HG02981 (cell line): ENCODE measurements around the gene ZDHHC17.
A peak's percentile ranks its signal among the peaks of the same experiment; 100 is the strongest.

Experiments
- ATAC-seq: cut with Tn5 transposase; IDR thresholded peaks from one replicate; pipeline ENCODE4 v1.9.1; 2021; ENCODE audit warnings: mild to moderate bottlenecking, moderate library complexity; ENCODE audit not compliant: unreplicated experiment

The ZDHHC17 gene

DNA sequence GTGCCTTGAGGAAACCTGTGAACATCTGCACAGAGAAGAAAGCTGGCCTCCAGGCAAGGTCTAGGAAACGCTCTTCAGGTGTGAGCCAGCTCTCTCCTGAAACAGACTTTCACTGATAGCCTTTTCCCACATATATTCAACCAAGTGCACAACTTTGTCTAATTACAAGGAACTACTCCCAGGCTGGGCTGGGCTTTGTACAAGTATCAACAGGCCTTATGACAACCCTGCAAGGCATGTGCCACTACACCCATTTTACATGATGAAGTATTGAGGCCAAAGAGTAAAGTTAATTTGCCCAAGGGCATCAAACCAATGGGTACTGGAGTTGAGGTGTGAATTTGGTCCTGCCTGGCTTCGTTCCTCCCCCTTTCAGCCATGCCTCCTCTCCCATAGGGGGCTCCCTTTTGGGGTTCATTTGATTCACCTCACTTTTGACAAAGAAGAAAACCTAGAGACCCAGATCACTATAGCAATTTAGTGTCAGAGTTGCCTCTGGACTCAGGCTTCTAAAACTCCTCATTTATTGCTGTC, 112.8 kb downstream of the ZDHHC17 start:
- no peak for ATAC-seq

DNA sequence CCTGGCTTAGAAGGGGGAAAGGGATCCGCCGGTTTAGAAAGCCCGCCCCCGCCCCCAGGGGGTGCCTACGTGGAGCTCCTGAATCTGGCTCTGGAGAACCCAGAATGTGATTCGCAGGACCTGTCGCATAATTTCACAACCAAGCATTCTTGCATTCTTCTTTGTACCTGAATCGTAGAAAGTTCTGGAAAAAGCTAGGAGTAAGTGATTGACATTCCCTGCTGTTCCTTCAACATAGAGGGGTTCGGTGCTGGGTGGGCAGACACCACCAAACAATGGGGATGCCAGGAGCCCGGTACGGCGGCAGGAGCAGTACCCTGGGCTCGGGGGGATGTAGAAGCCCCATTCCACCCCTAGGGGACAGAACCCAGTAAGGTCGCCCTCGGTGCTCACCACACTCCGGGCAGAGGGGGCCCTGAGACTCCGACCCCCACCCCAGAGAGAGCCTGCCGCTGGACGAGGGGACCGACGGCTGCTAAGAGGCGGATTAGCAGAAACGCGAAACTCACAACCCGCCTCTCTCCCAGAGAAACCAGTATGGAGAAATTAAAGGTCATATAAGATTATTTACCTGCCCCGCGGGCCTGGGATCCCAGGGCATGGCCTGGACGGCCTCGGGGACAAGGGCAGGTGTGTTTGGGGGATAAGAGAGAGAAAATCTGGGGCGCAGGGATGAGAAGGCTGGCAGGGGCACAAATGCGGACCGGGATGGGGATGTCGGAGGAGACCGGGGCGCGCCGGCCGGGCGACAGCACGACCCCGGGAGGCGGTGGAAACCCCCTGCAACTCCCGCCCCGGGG, 114.4 kb downstream of the ZDHHC17 start:
- peak; percentile 64 for ATAC-seq

DNA sequence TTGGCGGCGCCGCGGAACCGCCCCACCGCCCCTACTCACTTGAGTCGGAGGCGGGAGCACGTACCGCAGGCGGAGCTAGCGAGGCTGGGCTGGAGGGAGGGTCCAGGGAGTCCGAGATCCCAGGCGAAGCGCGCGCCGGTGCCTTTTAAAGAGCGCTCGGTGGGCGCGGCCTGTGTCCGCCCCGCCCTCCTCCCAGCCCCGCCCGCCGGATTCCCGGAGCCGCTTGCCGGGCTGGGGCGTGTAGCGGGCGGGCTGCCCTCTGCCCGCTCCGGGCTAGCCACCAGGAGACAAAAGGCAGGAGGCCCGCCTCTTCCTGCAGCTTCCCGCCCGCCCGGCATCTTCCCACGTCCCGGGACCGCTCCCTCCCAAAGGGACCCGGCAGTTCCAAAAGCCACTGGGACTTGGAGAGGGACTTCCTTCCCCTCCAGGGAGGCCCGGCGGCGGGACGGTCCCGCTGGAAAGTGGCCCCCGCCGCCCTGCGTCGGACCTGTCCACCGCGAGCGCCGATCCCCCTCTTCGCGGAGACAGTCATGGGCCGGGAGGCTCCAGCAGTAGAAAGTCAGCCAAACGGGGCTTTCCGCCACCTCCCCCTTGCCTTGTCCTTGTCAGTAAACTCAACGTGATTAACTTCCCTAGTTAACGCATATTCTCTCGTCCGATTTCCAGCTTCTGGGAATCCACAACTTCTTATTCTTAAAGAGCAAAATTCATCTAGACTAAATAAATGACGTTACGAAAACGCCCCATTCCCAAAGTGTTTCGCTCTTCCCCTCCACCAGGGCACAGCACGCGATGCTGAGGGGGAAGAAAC, 115.2 kb downstream of the ZDHHC17 start, which contains the start of gene CSRP2:
CSRP2 (minus strand) TSS at position 121 of the 811 bp plus-strand sequence. CDS start 12,759 bp downstream, outside the sequence.
- ATAC-seq: peak; percentile 77

DNA sequence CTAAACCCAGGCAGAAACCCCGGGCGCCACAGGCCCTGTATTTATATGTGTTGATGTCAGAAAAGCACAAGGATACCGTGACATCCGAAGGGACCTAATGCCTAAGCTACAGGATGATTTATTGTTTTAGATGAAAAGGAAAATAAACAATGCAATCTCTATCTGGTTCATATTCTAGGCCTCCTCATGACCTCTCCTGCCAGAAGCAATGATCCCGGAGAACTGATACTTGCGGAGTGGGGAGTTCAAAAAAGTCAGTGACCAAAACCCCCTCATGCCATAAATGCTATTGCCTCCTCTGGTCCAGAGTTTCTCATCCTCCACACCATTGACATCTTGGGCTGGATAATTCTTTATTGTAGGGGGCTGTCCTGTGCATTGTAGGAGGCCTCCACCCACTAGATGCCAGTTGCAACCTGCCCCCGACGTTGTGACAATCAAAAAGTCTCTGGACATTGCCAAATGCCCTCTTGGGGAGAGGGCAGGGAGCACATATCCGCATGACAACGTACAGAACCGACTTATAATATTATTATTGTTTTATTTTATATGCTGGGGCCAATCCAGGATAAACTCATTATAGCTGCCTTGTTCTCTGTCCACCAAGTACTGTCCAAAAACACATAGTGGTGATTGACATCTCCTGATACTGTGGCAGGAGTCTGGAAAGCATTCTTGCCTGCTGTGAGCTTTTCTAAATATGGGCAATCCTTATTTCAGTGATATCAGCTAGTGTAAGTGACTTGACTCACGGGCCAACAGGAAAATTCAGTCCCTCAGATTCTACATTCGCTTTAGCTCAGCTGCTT, 116.0 kb downstream of the ZDHHC17 start:
- ATAC-seq: no peak

DNA sequence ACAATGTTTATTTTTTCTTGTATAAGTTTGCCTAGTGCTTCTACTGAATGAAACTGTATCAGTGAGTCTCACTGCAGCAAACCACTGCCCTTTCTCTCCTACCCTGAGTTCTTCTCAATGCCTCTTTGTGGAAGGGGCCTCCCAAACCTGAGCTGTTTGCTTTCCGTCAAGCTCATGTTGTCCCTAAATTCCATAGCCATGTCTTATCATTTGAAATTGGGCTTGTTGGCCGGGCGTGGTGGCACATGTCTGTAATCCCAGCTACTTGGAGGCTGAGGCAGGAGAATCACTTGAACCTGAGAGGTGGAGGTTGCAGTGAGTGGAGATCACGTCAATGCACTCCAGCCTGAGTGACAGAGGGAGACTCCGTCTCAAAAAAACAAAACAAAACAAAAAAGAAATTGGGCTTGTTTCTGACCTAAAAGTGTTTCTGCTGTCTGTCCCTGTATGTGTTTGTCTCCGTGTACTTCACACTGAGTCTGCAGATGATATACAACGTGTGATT, 116.7 kb downstream of the ZDHHC17 start:
- no peak for ATAC-seq

DNA sequence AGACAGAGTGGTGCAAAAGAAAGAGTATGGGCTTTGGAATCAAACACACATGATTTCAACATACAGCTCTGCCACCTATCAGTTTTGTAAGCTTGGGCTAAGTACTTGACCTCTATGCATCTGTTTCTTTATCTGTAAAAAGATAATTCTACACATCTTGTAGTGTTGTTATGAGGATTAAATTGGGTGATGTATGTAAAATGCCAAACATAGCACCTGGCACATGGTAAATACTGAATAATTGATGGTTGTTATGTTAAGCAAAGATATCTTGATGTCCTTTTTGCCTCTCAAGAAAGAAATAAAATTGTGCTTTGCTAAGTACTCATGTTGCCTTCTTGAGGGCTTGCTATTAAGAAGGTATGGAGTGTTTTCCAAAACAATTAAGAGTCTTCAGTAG, 117.2 kb downstream of the ZDHHC17 start:
- ATAC-seq: no peak

DNA sequence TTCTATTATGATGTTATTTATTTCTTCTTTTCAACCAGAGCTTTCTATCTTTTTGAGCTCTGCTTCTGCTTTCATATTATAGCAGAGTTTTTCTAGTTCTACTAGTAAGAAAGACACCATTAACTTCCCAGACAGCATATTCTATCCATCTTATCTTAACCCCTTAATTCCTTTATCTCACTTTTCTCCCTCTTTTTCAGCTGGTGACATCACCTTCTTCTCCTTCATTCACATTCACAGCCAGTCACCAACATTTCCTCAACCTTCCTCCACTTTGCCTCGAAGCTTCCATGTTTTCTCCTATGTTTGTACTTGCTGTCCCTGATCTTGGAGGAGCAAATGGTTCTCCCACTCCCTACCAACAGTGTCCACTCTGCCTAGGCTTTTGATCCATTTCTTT, 118.5 kb downstream of the ZDHHC17 start:
- ATAC-seq: no peak

DNA sequence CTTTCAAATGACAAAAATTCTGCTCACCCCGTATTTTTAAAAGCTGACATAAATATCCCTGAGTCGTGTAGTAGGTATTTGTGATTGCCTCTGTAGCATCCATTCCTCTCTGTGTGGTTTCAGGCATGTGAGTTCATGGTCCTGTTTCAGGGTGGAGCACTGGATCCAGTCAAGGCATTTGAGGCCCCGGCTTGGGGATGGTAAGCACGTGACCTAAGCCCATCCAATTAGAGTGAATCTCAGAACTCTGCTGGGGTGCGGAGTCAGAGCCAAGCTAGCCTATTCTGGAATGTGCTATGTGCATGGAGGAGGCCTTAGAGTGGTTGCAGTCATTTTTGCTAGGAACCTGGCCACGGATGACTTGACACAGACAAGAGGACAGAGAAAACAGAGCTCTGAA, 119.2 kb downstream of the ZDHHC17 start:
- ATAC-seq: no peak

DNA sequence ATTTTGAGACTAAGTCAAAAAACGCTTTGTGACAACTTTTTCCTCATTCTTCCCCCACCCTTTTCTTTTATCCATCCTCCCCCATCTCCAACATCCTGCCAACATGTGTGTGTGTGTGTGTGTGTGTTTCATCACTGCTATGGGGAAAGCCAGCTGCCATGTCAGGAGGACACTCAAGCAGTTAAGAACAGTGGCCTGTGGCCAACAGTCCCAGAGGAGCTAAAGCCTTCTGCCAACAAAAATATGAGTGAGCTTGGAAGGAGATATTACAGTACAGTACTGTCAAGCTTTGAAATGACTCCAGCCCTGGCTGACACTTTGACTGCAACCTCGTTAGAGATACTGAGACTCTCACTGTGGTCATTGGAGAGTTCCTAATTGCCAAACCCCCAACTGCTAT, 119.9 kb downstream of the ZDHHC17 start:
- no peak for ATAC-seq

DNA sequence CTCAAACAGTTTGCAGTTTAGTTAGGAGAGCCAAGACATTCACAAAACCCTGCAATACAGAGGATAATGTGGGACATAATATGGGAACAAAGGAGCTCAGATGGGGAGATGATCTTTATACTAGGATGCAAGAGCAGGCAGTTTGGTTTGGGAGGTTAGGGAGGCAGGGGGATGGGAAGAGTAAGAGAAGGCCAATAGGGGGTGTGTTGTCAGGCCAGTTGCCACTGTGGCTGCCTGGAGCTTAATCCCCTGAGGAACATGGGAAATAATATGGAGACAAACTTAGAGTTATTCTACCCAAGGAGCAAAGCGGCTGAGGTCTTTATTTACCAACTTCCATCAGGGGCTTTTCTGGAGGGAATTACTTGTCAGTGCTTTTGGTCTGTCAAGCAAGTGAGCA, 124.9 kb downstream of the ZDHHC17 start:
- no peak for ATAC-seq

DNA sequence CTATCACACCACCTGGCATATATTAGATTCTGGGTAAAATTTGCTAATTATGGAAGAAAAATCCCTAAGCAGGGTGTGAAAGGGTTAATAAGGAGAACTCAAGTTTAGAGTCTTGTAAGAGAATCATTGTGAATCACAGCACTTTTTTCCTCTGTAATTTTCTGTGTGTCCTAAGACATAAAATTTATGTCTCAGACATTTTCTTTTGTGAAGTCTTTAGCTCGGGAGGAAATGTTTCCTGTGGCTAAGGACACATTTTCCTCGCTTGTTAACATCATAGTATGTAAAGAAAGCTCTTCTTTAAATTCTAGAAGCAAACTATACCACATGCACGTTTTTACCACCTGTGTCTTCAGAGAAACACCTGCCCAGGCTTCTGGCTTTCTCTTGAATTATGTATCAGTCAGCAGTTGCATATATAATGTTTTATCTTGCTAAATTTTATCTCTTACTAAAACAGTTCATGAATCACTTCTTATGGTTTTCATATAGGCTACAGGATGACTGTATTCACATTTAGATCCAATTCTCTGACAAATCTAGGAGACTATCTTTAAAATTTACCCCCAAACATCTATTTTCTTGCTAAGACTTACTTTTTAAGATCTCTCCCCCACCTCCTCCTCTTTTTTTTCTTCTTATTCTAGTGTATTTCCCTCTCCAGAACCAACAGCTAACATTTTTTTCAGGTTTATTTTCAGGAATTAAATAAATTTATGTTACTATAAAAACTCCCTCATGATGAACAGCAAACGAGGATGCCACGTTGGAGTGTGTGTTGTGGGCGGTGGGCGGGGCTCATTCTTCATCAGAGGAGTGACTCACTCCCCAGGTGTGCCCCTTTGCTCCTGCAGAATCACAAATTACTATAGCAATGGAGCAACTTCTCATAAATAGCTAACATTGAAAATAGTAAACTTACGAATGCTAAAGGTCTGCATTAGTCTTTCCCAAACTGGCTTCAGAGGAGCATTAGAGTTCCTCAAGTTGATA, 126.5 kb downstream of the ZDHHC17 start:
- ATAC-seq: no peak

DNA sequence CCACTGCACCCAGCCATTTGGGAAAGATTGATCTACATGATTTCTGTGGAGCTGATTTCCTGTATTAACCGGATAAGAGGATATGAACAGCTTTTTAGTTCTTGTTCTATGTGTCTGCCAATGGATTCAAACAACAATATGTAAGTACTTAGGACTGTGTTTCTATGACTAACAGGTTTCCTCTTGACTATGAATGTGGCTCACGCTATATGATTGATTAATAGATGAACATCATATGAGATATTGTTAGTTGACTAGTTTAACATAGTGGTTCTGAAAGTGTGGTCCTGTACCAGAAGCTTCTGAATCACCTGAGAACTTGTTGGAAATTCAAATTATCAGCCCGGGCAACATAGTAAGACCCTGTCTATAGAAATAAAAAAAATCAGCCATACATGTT, 127.7 kb downstream of the ZDHHC17 start:
- no peak for ATAC-seq

DNA sequence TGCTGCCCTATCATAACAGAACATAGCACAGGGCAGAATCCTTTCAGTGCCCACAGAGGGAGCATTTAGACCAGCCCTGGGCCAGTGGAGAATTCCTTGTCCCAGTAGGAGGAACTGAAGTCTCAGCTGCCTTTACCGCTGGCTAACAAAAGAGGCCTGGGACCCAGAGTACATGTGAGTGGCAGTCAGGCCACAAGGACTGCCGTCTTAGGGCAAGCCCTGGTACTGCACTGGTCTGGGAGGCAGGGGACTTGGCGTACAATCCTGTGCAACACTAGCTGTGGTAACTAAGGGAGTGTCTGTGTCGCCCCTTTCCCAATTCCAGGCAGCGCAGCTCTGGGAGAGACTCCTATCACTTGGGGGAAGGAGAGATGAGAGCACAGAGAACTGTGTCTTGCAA, 131.9 kb downstream of the ZDHHC17 start:
- ATAC-seq: no peak

DNA sequence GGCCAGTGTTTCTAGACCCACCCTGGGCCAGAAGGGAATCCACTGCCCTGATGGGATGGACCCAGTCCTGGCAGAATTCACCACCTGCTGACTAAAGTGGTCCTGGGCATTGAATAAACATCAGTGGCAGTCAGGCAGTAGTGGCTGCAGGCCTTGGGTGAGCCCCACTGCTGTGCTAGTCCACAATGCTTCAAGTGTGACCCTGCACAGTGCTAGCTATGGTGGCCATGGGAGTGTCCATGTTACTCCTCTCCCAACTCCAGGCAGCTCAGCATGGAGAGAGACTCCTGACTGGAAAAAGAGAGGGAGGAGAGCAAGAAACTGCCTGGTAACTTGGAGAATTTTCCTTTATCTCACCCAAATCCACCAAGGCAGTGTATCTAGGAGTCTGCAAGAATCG, 132.4 kb downstream of the ZDHHC17 start:
- ATAC-seq: no peak

DNA sequence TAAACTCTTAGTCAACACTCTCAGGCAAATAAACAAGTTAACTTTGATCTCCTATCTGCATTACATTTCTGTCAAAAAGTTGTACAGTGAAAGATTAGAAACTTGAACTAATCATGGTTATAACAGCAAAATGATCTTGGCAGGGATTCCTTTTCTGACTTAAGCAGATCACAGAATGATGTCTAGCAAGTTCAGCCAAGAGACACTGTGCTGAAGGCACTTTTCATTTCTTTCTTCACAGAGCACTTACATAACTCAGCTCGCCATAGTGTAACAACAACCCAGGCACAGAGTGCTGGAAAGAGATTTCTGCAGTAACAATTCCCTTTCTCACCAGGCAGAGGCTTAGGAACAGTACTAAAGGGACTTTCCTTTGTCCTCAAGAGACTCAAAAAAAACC, 134.5 kb downstream of the ZDHHC17 start:
- no peak for ATAC-seq

DNA sequence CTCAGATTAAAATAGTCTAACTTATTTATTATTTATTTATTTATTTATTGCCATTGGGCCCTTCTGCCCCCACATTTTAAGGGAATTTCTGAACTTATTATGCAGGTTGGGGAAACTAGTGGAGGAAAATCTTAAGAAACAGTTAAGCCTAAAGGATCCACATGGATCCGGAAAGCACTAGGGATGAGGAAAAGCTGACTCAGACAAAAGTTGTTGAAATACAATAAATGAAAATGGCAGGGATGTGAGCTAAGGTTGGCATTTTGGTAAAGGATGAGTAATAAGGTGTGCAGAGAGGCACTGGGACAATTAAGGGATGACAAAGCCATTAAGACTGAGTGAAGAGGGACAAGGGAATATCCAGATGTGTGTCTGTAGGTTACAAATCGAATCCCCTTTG, 135.6 kb downstream of the ZDHHC17 start:
- ATAC-seq: no peak

DNA sequence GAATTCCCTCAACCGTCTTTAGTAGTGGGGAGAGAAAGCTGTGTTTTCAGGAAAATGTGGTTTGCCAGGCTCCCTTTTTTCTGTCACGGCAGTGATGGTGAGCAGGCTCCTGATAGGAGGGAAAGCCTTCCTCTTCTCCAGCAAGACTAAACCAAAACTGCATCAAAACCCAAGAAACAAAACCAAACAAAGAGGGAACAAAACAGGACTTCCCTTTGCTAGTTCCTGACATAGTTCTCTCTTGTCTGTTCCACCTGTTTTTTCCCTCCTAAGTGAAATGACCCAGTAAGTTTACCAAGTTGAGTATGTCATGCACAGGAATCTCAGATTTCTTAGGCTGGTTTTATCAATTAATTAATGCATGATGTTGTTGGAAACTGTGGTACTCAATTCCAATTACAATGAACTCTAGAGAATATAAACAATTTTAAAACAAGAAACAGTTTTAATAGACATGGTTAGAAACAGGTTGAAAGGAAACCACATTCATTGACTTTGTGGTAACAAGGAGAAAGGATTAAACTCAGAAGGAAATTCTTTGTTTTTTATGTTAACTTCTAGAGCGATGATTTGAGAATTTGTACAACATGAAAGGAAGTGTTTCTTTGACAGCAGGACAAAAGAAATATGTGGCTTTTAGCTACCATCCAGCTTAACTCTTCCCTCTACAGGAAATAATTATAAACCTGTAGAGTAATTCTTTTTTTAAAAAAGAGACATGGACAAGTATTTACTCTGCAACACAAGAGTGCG, 137.9 kb downstream of the ZDHHC17 start:
- ATAC-seq: no peak
